Left hindlimb (tissue), 1 donor: ENCODE measurements around the gene DBR1.
"Not testable (repeated sequence)": the region's sequence is repeated elsewhere in the genome, so short reads cannot be mapped to it uniquely, and the experiment has no call there.

ENCODE experiments used
- DNase-seq: peaks from one replicate; pipeline ENCODE4 v3.0.0-alpha.2; 2018

DBR1 gene

DNA sequence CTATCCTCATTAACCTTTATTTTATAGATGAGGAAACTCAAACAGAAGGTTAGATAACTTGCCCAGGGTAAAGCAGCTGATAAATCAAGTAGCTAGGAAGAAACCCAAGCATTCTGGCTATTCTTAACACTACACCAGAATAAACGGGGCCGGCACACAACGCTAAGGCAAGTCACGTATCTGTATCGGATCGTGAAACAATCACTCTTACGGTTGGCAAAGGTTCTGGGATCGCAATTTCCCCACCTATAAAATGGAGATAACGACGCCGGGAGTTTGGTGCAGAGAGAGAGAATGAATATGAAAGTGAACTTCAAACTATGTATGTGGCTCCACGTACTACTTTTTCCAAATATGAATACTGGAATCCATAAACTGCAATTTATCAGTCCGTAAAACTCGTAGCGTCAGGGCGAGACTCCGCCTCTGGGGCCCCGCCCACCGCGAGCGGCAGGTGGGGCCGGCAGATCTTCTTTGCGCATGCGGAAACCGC is 12.1 kb upstream of the DBR1 start:
- no peak for DNase-seq

DNA sequence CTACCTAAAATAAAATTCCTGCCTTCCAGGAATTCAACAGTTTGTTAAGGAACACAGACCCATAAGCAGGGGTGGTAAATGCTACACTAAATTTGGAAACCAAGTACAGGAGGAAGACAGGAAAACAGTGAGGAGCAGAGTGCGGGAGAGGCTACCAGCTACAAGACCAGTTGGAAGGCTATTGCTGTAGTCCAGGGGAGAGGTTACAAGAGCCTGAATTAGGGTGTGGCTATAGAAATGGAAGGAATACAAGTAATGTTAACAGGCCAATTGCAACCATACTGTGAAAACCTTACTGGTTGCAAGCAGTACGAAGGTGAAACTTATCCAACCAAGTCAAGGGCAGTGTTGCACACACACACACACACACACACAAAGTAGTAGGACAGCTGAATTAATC is 11.5 kb upstream of the DBR1 start:
- DNase-seq: no peak

DNA sequence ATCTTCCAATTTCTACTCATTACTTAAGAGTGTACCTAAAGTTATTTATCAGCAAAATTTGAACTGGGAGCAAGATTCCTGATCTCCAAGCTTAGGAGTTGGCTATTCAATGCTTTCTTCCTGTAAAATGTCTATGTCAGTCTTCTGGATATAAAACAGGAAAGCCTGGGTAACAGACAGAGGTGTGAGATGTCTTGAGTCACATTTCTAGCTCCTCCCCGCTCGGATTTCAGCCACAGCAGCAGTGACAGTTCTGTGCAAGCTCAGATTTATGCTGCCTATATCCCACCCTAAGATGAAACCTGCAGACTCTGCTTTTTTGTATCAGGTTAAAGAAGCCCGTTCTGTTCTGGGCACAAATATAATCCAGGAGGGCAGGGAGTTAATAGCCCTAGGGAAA is 10.3 kb upstream of the DBR1 start:
- no peak for DNase-seq

DNA sequence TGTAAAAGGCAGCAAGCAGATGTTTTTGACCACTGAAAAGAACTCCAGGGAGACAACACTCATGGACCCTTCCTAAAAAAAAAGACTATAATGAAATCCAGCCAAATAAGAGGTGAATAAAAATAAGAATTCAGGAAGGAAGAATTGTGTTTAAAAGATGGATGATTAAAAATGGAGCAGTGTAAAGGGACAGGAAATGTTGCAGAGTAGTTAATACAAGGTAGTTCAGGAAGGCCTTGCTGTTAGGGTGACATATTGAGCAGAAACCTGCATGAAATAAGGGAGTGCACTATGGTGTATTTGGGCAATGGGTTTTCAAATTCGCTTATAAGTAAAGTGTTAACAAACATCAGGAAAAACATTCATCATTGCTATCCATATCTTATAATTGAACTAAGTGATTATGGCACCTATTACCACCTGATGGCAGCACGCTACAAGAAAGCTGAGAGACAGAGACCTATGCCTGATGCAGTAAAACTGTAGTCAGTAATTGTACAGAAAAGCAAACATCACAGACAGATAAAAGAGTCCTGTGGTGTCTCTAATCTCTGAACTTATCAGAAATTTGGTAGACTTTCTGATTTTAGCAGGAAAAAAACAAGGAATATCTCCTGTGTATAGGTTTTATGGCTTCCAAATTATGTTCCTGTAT is 5.8 kb upstream of the DBR1 start:
- DNase-seq: no peak

DNA sequence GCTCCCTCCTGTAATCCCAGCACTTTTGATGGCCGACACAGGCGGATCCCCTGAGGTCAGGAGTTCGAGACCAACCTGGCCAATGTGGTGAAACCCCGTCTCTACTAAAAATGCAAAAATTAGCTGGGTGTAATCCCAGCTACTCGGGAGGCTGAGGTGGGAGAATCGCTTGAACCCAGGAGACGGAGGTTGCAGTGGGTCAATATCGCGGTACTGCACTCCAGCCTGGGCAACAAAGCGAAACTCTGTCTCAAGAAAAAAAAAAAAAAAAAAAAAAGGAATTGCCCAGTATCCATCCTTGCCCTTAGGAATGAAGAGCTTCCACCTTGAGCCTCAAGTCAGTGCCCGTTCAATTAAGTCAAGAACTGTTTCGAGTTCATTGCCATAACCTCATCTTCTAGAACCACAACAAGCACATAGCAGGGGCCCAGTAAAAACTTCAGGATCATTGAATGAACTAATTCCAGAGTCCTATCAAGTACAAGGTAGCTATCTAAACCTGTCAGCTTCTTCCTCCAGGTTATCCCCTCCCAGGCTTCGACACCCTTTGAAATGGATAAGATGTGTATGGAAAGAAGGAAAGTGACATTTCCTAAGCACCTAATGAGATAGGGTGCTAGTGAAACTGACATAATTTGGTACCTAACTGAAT is 826 bp downstream of the DBR1 start:
- no peak for DNase-seq

DNA sequence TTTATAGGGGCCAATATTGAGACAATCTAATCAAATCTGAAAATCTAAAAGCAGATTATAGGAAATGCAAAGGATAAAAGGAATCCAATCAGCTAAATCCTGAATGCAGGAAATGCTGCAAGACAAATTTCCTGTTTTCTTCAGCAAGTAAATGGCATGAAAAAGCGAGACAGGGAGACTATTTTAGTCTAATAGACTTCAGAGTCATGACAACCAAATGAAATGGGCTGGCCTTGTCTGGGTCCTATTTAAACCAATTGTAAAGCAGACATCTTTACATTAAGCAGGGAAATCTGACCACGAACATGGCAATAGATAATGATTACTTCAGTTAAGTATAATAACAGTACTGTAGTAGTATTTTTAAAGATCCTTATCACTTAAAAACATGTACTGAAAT is 2.1 kb downstream of the DBR1 start:
- no peak for DNase-seq

DNA sequence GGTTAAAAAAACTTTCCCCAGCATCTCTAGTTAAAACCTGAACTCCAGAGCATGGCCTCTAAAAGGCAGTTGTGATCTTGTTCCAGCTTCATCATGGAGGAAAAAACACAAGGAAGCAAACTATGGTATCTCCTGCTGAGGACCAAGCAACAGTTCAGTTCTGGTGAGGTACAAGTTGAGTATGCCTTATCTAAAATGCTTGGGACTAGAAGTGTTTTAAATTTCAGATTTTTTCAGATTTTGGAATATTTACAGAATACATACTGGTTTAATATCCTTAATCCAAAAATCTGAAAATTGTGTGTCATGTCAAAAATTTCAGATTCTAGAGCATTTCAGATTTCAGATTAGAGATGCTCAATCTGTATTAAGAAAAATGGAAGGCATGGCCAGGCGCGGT is 9.7 kb downstream of the DBR1 start:
- DNase-seq: no peak

DNA sequence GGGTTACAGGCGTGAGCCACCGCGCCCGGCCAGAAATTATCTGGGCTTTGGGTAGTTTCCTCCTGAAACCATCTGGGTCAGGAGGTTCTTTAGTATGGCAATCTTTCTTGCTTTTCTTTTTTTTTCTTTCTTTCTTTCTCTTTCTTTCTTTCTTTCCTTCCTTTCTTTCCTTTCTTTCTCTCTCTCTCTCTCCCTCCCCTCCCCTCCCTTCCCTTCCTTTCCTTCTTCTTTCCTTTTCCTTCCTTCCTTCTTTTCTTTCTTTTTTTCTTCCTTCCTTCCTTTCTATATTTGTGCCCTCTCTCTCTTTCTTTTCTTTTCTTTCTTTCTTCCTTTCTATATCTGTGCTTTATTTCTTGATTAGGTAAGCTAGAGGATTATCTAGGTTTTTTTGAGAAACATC is 17.0 kb downstream of the DBR1 start:
- DNase-seq: no peak

DNA sequence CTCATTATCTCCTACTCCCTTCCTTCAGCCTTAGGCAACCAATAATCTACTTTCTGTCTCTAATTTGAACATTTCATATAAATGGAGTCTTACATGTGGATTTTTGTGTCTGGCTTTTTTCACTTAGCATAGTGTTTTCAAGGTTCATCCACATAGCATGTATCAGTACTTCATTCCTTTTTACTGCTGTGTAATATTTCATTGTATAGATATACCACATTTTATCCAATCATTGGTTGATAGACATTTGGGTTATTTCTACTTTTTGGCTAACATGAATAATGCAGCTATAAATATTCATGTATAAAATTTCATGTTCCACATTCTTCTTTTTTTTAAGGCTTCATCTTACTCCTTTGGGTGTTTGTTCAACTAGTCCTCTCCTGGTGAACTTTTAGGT is 20.2 kb downstream of the DBR1 start:
- DNase-seq: no peak

DNA sequence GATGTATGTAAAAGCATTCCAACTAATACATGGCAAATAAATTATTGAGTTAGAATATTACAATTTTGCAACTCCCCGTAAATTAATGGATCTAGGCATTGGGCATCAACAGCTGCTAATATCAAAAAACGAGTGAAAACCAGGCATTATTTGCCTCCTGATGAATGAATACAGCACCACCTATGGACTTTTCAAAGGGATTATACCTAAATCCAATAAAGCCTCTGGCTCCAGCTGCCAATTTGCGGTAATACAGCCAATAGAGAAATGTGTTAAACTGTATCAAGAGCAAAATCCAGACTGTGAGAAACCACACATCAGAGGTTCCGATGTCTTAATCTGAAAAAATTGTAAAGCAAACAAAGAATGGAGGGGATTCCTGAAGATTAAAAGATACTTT is 26.2 kb downstream of the DBR1 start:
- no peak for DNase-seq

DNA sequence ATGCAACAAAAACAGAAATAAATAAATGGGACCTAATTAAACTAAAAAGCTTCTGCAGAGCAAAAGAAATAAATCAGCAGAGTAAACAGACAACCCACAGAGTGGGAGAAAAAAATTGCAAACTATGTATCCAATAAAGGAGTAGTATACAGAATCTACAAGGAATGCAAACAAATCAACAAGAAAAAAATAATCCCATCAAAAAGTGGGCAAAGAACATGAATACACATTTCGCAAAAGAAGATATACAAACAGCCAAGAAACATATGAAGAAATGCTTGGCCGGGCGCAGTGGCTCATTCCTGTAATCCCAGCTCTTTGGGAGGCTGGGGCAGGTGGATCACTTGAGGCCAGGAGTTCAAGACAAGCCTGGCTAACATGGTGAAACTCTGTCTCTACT is 32.5 kb downstream of the DBR1 start:
- DNase-seq: not testable (repeated sequence)

DNA sequence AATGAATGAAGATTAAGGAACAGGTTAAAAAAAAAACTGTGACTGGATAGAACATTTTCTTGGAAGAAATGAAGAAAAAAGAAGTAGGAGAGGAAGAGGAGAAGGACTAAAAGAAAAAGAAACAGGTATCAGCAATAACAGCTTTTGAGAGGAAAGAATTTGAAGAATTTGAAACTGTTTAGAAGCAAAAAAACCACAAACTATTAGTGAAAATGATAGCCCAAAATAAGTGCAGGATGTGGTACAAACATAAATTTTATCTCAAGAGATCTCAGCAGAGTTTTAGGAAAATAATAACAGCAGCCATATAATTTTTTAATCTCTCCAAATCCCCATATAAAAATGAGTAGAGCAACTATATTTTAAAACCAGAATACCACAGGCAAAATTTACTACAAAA is 33.8 kb downstream of the DBR1 start:
- DNase-seq: no peak

DNA sequence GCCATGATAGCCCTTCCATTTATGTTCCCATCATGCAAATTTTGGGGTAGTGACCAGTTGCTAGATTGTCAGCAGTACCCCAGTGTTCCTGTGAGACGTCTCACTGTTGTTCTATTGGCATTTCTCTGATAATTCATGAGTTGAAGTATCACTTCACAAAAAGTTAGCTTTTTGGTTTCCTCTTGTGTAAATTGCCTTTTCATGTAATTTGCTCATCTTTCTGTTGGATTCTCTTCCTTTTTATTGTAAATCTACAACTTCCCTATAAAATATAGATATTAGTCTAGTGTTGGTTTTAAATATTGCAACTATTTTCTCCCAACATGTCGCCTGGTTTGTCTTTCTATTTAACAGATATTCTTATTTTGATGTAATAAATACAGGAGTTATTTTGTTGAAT is 35.0 kb downstream of the DBR1 start:
- DNase-seq: no peak

DNA sequence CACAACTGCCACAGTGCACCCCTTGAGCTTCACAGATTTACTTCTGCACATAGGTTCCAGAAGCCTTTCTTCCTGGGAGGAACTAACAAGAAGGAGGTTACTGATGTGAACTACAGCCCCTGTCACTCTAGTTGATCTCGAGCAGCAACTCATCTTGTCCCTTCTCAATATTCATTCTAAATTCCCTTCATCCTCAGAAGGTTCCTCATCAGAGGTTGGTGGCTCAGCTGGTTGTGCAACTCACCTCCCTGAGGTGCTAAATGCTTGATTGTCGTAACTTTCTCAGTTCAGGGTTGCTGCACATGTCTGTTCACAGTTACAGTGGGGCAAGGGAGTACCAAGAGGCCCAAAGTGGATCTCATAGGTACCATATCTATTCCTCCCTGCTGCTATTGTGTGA is 36.9 kb downstream of the DBR1 start:
- no peak for DNase-seq

DNA sequence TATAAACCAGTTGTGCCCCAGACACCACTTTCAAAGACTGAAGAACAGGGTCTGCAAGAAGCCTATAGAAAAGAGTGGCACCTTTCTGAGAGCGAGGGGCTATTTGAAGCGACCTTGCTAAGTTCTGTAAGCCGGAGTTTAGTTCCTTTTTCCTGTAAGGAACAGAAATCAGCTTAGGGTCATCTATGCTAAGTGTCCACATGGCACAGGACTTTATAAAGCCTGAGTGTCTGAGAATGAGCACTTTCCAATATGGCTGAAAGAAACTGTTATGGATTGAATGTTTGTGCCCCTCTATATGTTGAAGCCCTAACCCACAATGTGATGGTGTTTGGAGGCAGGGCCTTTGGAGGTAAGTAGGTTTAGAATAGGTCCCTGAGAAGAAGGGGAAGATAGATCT is 38.5 kb downstream of the DBR1 start:
- DNase-seq: no peak

DNA sequence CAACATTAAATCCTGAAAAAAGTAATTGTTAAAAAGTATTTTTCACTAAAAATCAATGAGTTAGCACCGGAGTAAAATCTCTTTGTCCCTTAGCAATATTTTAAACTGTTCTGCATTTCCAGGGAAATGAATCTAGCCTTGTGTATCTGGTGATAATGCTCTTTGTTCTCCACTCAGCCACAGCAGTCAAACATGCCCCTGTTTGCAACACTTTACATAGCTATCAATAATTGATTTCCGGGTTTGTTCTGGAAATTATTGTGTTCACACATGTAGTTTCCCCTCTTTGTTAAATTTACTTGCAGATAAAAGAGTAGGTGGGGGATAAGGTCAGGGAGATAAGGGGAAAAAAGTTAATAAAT is 38.9 kb downstream of the DBR1 start:
- DNase-seq: no peak

DNA sequence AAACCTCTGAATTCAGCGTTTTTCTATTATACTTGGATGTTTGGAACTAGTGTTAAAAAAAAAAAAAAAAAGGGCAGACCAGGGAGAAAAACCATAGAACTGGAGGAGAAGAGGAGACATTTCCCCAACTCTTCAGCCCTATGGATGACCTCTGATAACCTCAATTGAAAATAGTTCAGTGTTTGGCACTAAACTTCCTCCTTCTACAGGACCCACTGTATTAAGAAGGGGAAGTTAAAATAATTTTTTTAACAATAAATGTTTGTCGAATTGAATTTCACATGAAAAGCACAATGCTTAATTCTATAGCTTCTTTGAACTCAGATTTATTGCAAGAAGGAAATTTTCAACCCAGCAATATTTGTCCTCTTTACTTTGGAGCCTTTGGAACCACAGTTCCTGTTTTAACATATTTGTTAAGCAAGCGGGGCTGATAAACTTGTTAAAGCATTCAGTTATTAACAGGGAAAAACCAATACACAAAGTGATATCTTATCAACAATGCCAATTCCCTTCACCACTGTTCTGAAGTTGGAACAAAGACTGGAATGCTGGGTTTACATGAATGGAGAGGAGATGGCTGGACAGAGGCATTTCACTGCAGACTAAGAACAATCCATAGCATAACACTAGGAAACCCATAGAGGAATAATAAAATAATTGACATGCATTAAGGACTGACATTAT is 39.4 kb downstream of the DBR1 start:
- no peak for DNase-seq

DNA sequence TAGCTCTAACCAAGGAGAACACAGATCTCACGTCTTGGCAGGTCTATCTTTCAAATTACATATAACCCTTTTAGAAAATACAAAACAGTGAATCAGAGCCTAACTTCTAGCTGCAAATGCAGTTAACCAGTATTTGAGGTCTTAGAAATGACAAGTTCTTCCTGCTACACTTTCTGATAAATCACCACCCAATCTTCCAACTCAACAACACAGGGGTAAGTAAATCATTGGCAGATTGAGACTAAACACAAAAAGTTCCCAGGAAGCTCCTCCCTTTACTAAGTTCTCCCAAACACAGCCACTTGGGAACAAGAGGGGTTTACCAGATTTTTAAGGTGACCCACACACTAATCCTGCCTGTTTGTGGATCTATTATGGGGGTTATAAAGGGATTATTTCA is 42.5 kb downstream of the DBR1 start, which contains the start of gene A4GNT:
TSS of gene A4GNT (minus strand) at position 152 of the 400 bp plus-strand sequence. CDS start 1,134 bp downstream, outside the sequence.
- DNase-seq: no peak

DNA sequence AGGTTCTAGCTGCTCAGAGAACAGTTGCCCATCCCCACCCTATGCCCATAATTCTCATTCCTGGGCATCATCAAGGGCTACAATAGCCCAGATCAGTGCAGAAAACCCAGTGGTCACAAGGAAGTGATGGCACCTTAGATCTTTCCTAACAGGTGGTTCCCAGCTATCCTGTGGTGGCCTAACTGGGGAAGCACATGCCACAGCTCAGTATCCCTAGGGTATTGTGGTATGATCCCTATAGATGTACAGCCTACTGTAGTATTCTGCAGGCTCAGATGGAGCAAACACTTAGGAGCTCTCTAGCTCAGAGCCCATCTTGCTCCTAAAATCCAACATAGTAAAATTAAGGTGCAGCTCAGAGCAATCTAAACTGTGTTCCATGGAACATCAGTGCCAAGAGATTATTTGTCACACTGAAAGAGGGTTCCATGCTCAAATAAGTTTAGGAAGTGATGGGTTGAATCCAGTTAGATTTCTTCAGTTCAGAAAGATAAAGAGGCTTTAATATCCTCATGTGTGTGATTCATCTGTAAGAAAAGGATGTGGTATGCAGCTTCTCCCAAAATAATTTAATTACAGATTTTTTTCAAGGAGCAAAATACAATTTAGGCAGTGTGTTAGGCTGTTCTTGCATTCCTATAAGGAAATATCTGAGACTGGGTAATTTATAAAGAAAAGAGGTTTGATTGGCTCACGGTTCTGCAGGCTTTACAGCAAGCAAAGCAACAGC is 46.9 kb downstream of the DBR1 start:
- DNase-seq: no peak

DNA sequence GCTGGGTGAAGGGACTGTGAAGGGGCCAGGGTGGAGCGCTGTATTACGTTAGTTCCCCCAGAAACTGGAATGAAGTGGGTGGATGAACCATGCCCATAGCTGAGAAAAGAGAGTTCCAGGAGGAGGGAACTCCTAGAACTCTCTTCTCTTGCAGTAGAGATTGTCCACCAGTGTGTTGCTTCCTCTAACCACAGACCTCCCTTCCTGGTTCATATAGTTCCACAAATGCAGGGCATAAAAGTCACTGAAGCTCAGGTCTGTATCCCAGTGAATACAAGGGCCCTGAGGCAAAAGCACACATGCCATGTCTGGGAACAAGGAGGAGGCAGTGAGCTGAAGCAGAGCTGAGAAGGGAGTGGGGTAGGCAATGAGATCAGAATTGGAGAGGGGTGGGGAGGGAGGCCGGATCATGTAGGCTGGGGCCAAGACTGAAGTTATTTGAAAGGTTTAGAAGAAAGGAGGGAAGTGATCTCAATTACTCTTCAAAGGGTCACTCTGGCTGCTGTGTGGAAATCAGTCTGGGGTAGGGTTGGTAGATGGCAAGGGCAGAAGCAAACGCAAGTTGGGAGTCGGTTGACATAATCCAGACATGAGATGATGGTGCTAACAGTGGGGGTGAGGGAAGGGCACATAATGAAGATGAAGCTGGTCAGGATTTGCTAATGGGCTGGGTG is 49.0 kb downstream of the DBR1 start:
- DNase-seq: no peak

DNA sequence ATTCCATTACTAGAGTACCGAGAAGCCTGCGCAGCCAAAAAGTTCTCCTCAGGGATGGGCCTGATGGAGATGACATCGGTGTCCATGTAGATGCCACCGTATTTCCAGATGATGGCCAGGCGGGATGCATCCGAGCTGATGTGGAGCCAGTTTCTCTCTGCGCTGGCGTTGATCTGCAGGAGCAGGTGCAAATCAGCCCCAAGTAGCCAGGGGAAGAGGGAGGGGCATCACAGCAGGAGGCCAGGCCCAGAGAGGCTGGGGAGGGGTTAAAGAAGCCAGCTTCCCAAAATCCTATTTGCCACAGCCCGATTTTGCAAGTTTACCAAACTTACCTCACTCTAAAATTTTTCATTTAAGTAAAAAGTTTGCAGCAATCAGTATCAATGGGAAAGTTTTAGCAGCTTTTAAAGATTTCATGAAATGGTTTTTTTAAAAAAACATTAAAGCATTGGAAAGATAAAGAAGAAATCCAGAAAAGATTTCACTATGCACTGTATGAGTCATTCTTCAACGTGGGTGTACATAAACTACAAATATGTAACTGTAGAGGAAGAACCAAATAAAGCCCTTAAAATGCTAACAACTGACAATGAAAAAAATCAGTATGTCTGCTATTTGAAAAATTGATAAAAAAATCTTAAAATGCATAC is 49.9 kb downstream of the DBR1 start:
- DNase-seq: peak; percentile 38

DNA sequence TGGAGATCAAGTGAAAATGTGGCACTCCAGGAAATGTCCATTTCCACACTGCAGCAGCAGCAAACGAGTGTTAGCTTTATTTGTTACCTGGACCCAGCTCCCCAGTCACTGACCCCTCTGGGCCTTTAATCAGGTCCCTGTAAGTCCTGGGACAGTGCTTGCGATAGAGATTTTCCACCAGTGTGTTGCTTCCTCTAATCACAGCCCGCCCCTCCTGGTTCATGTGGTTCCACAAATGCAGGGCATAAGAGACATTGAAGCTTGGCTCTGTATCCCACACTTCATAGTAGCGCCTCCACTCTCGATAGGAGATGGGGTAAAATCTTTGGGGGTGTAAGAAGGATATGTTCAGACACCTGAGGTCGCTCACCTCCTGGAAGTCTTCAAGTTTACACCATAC is 50.5 kb downstream of the DBR1 start:
- DNase-seq: no peak

DNA sequence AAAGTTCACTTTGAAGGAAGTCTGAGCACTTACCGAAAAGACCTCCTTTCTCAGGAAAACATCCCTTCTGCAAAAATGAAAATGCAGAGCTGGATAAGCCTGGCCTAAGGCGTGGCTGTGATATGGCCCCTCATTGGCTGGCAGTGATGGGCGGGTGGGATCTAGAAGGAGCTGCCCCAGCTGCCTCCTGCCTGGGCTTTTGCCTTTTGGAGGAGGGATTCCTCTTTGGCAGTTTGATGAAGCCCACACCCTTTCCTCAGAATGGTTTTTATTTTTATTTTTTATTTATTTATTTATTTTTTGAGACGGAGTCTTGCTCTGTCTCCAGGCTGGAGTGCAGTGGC is 55.3 kb downstream of the DBR1 start:
- no peak for DNase-seq
